ENCODE results near the gene E2F7.

The E2F7 gene

GRCh38 chr12:77016606-77017005, 48.8 kb downstream of the E2F7 start (continued):
- TF ChIP-seq, protein P1, sequence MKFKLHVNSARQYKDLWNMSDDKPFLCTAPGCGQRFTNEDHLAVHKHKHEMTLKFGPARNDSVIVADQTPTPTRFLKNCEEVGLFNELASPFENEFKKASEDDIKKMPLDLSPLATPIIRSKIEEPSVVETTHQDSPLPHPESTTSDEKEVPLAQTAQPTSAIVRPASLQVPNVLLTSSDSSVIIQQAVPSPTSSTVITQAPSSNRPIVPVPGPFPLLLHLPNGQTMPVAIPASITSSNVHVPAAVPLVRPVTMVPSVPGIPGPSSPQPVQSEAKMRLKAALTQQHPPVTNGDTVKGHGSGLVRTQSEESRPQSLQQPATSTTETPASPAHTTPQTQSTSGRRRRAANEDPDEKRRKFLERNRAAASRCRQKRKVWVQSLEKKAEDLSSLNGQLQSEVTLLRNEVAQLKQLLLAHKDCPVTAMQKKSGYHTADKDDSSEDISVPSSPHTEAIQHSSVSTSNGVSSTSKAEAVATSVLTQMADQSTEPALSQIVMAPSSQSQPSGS (tag by site-specific recombination; IDR thresholded peaks at IDR 0.05; ENCODE audit: low read depth): no peak
- TF ChIP-seq ZNF146 (tag by site-specific recombination; IDR thresholded peaks at IDR 0.05) (no peak), ZNF837 (tag by site-specific recombination; IDR thresholded peaks at IDR 0.05) (no peak), ZNF184 (tag by site-specific recombination; IDR thresholded peaks at IDR 0.05) (no peak)

- H3K9me3 ChIP-seq (ENCODE audit: control insufficient read depth, insufficient read depth, low read depth, low read length): no peaks in the 10 kb centered on the region
- CTCF ChIA-PET: interaction anchor here (1.3 to 1.4 kb wide), 2 partner anchors 36 to 391 kb away, joined by 3 to 4 read pairs; no protein-coding TSS in a partner anchor
- H3K4me3 ChIP-seq (ENCODE audit: low read depth, low read length): no peak overlapping the region
- no peaks in the 10 kb centered on the region for H3K4me1 ChIP-seq (ENCODE audit: control insufficient read depth, insufficient read depth, low read length)
- TF ChIP-seq ZBTB7A (tag by site-specific recombination; IDR thresholded peaks at IDR 0.05; ENCODE audit: low read depth) (no peak), ZNF184 (tag by site-specific recombination; IDR thresholded peaks at IDR 0.05) (no peak), TCF7L2 (IDR thresholded peaks at IDR 0.05; ENCODE audit: borderline replicate concordance, low read depth, low read length) (no peak), ZNF518A (tag by site-specific recombination; conservative IDR thresholded peaks at IDR 0.05; ENCODE audit: low read depth) (no peak), FEZF1 (tag by site-specific recombination; IDR thresholded peaks at IDR 0.05) (no peak), ZNF157 (tag by site-specific recombination; IDR thresholded peaks at IDR 0.05) (no peak), ZNF596 (tag by site-specific recombination; IDR thresholded peaks at IDR 0.05) (no peak), GLIS2 (tag by site-specific recombination; IDR thresholded peaks at IDR 0.05) (no peak), ZBTB44 (tag by site-specific recombination; IDR thresholded peaks at IDR 0.05) (no peak)
- TF ChIP-seq, protein P2, sequence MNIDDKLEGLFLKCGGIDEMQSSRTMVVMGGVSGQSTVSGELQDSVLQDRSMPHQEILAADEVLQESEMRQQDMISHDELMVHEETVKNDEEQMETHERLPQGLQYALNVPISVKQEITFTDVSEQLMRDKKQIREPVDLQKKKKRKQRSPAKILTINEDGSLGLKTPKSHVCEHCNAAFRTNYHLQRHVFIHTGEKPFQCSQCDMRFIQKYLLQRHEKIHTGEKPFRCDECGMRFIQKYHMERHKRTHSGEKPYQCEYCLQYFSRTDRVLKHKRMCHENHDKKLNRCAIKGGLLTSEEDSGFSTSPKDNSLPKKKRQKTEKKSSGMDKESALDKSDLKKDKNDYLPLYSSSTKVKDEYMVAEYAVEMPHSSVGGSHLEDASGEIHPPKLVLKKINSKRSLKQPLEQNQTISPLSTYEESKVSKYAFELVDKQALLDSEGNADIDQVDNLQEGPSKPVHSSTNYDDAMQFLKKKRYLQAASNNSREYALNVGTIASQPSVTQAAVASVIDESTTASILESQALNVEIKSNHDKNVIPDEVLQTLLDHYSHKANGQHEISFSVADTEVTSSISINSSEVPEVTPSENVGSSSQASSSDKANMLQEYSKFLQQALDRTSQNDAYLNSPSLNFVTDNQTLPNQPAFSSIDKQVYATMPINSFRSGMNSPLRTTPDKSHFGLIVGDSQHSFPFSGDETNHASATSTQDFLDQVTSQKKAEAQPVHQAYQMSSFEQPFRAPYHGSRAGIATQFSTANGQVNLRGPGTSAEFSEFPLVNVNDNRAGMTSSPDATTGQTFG (tag by site-specific recombination; IDR thresholded peaks at IDR 0.05; ENCODE audit: borderline replicate concordance): no peak
- POLR2A ChIA-PET: no interaction called here
- H3K27ac ChIP-seq (ENCODE audit: extremely low read depth, low read depth, low read length): no peak overlapping the region
- H3K36me3 ChIP-seq (ENCODE audit: control insufficient read depth in 2 of 2, insufficient read depth in 1 of 2, low read length in 2 of 2): peaks cover 0 to 3% of the 10 kb centered on the region in 2 experiments; a peak in 1 of 3 replicates
Observed at GRCh38 chr12:77013091-77013490, 52.3 kb downstream of the E2F7 start.
